GM13977 (cell line): Measurements from ENCODE around the gene SEC61B.

Experiments
- DNase-seq: peaks from one replicate; pipeline ENCODE4 v3.0.0; 2012; ENCODE audit warnings: low spot score
- in situ Hi-C: fragments of 300-500 bp; cut with MboI; formaldehyde crosslinking; loops from one replicate; pipeline ENCODE4 v1.12.0; 2022; ENCODE audit warnings: low sequenced_read_pairs, low pct_unique_long_range_greater_than_20kb, mixed read lengths, inconsistent platforms; ENCODE audit not compliant: unreplicated experiment
- TF ChIP-seq, protein P1 (sequence below): IDR thresholded peaks from 2 replicates; pipeline ENCODE4 v1.5.1; 2012; ENCODE audit warnings: mild to moderate bottlenecking, control low read depth; ENCODE audit not compliant: insufficient read depth; ENCODE audit errors: extremely low read depth, missing control alignments

The SEC61B gene

DNA sequence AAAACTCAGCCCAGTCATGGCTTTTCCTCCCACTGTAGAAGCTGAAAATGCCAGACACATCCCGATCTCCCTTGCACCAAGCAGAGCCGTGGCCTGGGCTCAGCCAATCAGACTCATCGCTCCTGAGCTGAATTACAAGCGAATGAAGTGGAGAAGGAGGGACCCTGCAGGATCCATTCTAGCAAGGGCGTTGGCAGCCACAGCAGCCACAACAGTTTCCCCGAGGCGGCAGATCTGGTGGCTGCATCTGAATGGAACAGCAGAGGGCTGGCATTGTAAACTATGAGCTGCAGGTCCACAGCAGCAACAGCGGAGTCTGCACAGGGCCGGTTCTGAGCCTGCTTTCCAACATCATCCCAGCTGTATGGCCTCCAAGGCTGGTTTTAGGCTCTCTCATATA, 24.1 kb upstream of the SEC61B start:
- in situ Hi-C loops = loop anchor here (25.0 kb wide), 3 partner anchors 614 to 1014 kb away; partner anchors contain the start of gene NR4A3
- DNase-seq = no peak
- TF ChIP-seq, protein P1, sequence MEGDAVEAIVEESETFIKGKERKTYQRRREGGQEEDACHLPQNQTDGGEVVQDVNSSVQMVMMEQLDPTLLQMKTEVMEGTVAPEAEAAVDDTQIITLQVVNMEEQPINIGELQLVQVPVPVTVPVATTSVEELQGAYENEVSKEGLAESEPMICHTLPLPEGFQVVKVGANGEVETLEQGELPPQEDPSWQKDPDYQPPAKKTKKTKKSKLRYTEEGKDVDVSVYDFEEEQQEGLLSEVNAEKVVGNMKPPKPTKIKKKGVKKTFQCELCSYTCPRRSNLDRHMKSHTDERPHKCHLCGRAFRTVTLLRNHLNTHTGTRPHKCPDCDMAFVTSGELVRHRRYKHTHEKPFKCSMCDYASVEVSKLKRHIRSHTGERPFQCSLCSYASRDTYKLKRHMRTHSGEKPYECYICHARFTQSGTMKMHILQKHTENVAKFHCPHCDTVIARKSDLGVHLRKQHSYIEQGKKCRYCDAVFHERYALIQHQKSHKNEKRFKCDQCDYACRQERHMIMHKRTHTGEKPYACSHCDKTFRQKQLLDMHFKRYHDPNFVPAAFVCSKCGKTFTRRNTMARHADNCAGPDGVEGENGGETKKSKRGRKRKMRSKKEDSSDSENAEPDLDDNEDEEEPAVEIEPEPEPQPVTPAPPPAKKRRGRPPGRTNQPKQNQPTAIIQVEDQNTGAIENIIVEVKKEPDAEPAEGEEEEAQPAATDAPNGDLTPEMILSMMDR = no peak

DNA sequence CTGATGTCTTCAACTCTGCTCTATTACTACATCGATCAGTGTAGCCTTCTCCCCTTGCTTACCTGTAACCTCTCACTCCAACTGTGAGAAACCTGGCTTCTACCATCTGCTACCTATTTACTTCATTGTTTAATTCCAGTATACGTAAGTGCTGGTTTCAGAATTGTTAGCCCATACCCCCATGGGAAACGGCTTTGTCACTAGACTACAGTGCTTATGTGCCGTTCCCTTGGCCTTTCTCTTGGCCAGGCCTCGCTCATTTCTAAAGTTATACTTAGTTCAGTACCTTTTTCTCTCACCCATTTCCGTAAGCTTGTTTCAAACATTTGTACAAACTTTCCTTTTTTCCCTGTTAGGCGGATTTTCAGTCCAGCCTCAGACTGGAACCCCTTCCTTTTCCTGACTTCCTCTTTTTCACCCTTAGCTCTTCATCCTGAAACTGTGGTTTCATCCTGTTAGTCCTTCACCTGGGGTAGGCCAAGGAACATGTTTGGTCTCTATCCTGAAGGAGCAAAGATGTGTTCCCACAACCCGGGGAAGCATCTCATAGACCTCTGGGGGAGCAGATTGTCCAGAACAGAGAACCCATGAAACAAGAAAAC, 22.0 kb upstream of the SEC61B start:
- in situ Hi-C loops = loop anchor here (25.0 kb wide), 3 partner anchors 612 to 1012 kb away; partner anchors contain the start of gene NR4A3
- DNase-seq = no peak
- TF ChIP-seq, protein P1 = no peak

DNA sequence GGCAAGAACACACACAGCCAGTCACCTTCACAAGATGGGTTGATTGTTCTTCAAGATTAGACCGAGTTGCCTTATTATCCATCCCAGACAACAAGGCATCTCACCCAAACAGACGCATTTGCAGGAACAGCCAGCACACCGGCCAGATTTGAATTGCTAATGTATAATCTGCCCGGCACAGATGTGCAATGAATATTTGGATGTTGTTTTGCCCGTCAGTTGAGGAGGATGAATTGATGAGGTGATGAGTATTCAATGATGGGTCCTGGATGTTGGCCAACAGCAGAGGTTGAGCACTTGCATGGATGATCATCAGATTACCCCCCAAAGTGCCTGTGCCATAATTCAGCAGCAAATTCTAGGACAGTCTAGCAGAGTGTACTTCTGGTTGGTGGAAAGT, 20.5 kb upstream of the SEC61B start:
- TF ChIP-seq, protein P1 = no peak
- no peak for DNase-seq
- in situ Hi-C loops = no loop called here

DNA sequence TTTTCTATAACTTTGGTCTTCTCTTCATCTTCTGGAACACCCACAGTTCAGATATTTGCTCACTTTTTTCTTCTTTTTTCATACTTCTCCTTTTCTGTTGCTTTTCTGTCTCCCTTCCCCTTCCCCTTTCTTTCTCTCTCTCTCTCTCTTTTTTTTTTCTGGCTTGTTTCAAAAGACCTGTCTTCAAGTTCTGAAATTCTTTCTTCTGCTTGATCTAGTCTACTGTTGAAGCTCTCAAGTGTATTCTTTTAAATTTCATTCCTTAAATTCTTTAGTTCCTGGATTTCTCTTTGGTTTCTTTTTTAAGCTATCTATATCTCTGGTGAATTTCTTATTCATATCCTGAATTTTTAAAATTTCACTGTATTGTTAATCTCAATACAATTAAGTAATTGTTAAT, 11.5 kb upstream of the SEC61B start:
- DNase-seq = no peak
- in situ Hi-C loops = no loop called here
- TF ChIP-seq, protein P1 = no peak

DNA sequence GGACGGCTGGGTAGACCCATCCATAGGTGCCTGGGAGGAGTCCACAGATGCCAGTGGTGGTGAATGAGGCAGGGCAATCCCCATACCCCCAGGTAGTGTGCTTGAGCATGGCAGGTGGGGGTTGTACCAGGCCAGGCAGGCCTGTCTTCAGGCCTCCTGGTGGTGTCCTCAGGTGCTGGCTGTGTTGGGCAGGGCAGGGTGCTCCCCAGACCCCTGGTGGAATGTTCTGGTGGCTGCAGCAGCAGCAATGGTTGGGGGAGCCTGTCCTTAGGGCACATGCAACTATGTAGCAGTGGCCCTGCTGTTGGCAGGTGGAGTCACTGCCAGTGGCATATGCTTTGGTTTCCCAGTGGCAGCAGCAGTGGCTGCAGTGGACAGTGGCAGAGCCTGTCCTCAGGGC, 10.3 kb upstream of the SEC61B start:
- DNase-seq = no peak
- TF ChIP-seq, protein P1 = no peak
- in situ Hi-C loops = no loop called here

DNA sequence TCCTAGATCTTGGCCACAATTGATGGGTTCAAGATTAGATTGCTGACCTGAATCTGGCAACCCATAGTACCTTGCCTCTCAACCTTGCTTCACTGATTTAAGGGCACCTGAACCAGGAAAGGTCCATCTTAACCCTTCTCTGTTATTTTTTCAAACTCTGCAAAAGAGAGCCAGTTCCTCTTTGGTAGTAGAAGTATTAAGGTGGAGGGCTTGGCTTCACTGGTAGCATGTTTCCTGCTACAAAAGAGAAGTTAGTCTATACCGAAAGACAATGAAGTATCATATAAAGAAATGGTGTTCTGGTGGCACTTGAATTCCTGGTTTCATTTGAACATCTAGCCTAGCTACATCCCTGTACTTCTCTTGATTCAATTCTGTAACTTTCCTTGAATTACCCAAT, 8.9 kb upstream of the SEC61B start:
- in situ Hi-C loops = no loop called here
- no peak for DNase-seq
- TF ChIP-seq, protein P1 = no peak

DNA sequence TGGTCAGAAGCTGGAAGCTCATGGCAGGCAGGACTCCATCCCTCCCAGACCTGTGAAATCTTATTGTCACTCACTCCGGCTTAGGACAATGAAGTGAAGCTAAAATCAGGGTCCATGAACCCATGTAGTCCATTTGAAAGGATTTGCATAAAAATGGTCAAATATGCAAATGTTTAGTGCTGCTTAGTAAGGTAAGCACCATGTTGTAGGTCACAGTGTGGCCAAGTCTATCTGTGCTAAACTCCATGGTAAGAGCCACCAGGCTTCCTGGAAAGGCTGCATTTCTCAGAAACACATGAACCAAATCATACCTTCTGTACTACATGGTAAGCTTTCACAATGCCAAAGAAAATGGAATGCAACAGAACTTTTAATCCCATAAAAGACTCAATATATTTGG, 6.0 kb upstream of the SEC61B start:
- TF ChIP-seq, protein P1 = no peak
- no peak for DNase-seq
- in situ Hi-C loops = no loop called here
